GM12873 (cell line): ENCODE results near the gene HOXB6.

Source experiments
- TF ChIP-seq, protein P1 (sequence below): IDR thresholded peaks from 2 replicates; pipeline ENCODE4 v1.5.1; 2012; ENCODE audit warnings: low read depth, mild to moderate bottlenecking, moderate library complexity, low read length, control low read depth; ENCODE audit not compliant: insufficient read depth; ENCODE audit errors: missing control alignments

Gene HOXB6

DNA sequence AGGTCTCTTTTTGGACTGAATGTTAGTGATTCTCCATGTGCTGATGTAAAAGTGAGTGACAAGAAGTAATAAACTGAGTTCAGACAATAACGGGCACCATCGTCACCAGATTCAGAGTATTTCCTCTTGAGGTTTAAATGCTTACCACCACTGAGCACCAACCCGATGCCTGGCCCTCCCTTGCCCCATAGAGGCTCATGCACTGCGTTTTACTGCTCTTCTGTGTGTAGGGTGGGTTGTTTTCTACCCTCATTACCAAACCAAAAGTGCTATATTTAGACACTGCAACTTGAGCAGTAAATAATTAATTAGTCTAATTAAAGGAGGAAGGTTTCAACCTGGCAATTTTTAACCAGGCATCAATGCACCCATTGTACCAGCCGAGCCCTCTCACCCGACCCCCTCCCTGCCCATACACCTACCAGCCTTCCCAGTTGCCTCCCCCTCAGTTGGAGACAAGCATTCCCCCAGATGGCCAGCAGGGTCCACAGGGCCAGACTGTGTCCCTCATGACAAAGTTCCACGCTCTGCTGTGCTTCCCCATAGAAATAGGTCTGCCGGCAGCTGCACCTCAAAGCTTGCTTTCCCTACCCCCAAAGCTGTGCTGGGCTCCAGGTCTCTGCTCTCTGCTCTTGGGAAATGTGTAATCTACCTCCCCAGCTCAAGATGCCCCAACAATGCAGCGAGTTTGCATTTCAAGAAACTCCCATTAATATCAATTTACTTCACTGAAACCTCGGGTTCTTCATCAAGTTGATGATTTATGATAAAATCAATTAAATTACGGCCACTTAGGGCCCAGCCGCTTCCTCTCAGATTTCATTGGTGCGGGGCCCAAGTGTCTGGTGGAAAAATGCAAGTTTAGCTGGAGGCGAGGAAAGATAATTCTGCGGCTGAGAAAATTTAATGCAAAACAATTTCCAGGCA lies 42.6 kb downstream of the HOXB6 start:
- TF ChIP-seq, protein P1, sequence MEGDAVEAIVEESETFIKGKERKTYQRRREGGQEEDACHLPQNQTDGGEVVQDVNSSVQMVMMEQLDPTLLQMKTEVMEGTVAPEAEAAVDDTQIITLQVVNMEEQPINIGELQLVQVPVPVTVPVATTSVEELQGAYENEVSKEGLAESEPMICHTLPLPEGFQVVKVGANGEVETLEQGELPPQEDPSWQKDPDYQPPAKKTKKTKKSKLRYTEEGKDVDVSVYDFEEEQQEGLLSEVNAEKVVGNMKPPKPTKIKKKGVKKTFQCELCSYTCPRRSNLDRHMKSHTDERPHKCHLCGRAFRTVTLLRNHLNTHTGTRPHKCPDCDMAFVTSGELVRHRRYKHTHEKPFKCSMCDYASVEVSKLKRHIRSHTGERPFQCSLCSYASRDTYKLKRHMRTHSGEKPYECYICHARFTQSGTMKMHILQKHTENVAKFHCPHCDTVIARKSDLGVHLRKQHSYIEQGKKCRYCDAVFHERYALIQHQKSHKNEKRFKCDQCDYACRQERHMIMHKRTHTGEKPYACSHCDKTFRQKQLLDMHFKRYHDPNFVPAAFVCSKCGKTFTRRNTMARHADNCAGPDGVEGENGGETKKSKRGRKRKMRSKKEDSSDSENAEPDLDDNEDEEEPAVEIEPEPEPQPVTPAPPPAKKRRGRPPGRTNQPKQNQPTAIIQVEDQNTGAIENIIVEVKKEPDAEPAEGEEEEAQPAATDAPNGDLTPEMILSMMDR: peak; percentile 32

DNA sequence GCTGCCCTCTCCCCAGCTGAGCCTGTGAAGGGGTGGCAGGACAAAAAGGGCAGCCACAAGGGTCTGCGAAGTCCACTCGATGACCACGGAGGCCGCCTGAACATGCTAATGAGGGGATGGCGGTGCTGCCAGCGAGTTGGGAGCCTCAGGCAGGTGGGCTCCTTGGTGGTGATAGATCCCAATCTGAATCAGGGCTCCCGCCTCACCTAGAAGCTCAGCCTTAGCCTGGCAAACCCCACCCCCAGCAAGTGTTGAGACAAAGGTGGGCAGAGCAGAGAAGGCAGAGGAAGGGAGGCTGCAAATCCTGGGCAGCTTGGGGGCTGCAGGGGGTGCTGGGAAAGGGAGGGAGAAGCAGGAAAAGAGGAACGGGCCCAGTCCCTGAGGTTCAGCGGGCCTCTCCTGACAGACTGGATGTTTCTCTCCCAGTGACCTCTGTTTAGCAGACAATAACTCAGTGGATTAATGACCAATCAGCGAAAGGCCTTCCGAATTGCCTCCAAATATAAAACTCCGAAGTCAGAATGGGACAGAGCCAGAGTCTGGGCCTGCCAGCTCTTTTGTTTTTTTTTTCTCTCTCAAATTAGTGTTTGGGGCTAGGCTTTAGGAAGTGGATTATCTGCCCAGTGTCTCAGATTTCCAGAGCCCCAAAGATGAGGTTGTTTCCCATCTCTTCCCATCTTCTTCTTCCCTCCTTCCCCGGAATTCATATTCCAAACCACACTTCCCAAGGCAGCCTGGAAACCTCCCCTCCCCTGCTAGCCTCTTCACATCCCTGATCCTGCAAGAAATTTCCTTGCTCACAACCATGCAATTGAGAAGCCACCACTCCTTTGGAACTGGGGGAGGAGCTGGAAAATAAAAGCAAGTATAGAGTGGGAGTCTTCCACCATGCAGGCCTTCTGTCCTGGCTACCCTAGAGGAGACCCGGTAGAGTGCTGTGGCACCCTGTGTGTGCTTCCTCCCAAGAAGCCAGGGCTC lies 44.7 kb downstream of the HOXB6 start:
- TF ChIP-seq, protein P1: no peak

DNA sequence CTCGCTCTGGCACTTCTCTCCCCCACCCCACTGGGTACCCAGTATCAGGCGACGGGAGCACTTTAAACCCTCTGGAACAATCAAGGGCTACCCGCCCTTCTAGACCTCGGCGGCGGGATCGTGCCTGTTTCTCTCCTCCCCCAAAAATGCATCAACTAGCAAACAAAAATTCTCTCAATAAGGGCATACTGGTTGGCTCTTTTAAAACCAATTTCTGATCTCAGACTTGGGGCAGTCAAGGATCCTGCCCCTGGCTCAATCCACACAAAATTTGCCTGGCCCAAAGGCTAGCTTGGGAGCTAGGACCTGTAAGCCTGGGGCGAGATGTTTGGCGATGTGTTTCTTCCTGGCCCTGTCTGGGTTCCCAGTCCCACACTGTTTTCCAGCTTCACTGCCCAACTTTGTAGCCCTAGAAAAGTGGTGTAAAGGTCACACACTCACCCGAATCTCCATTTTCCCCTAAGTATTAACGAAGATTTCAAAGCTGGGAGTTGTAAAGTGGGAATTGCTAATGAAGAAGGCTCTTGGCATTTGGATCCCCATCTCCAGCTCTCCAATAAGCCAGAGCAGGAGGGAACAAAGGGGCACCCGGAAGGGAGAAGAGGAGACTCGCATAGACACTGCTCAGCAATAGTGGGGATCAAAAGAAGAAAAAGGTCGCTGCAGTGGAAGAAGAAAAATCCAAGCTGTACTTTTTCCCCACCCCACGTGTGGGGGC lies 45.5 kb downstream of the HOXB6 start:
- TF ChIP-seq, protein P1: no peak

DNA sequence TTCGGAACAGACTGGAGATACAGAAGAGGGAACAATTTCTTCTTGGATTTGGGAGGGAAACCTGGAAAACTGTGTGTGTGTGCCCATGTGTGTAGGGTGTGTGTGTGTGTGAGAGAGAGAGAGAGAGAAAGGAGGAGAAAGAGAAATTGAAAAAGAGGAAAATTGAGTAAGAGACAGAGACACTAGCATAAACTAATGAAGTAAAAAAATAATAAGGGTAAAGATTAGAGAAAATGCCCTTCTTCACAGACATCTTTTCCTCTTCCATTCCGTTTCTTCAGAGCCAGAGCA lies 46.0 kb downstream of the HOXB6 start:
- TF ChIP-seq, protein P1: no peak

DNA sequence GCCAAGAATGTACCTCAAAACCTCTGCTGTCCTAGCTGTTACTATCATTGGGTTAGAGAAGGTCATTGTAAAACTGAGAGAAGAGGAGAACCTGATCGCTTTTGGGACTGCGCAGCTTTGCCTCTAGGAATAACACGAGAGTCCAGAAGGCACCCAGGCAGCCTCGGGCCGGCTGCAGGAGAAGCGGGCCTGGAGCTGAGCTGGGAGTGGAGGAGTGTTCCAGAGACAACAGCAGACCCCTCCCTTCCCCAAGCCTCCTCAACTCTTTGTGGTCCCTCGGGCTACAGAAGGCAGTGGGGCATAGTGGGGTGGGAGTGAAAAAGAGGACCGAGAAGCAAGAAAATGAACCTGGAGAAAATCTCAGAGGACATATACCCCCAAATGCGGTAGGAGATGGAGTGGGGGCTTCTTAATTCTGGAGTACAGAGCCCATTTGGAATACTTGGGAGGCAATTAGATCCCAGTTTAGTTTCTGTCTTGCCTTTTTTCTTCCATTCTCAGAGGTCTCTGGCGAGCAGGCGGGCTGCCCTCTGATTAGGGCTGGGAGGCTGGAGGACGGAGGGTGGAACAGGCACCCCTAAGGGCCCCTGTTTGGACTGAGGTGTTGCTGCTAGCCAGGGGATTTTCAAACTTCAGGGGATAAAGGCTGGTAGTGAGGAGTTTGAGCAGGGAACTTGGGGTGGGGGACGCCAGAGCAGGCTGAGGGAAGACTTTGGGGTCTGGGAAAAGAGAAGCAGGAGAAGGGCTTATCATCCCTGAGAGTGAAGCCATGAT lies 46.5 kb downstream of the HOXB6 start:
- TF ChIP-seq, protein P1: no peak

DNA sequence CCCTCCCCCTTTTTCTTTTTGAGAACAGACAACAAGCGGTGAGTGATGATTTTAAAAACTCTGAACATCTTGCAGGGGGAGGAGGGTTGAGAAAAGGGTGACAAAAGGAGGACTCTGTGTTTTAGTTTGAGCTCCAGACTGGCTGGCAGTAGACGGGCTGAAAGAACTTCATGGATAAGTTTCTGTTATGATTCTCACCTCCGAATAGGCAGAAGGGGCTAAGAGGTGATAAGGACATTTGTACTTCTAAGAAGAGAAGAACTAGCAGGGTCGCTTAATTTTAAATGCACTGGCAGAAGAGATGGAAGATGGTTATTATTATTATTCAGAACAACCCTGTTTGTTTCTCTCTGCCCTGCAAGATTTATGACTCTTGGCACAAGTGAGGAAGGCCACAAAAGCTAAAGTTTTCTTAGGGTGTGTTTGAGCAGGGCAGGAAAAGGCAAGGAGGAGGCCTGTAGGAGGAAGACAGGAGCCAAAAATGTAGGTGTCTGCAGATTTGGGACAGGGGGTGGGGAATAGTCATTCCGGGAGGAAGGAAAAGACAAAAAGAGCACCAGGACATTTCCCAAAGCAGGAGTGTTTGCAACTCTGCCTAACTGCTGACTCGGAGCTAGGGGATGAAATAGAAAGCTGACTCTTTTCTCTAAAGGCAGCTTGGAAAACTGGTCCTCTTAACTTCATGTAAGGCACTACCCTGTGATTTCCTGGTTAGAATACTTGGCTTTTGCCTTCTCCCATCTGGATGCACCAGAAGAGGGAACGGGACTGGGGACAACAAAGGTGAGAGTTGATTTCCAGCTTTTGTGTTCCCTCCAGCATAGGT lies 48.0 kb downstream of the HOXB6 start:
- TF ChIP-seq, protein P1: no peak
